Activated T-cell treated with anti-CD3 and anti-CD28 coated beads, Interleukin-2, amount 50 U/mL, for 24 hours (primary cell): ENCODE data around the gene UST.
"Not testable (repeated sequence)": the region's sequence is repeated elsewhere in the genome, so short reads cannot be mapped to it uniquely, and the experiment has no call there.

Experiments used
- DNase-seq: peaks from one replicate; pipeline ENCODE4 v3.0.0-alpha.2; 2020
- H3K27ac Mint-ChIP-seq: 2 replicates; pipeline ENCODE4 v1.8.0; 2020; ENCODE audit warnings: mild to moderate bottlenecking, mixed read lengths
- H3K27me3 Mint-ChIP-seq: 2 replicates; pipeline ENCODE4 v1.8.0; 2020; ENCODE audit warnings: mixed read lengths
- H3K36me3 Mint-ChIP-seq: 2 replicates; pipeline ENCODE4 v1.8.0; 2020; ENCODE audit warnings: low read depth, mixed read lengths
- H3K4me1 Mint-ChIP-seq: 2 replicates; pipeline ENCODE4 v1.8.0; 2020; ENCODE audit warnings: low read depth, mixed read lengths
- H3K4me3 Mint-ChIP-seq: 2 replicates; pipeline ENCODE4 v1.8.0; 2020; ENCODE audit warnings: mild to moderate bottlenecking, moderate library complexity, mixed read lengths
- H3K9me3 Mint-ChIP-seq: 2 replicates; pipeline ENCODE4 v1.8.0; 2020; ENCODE audit warnings: mixed read lengths

Gene UST

GRCh38 chr6:149095842-149096241 is 349.0 kb downstream of the UST start:
- Mint-ChIP-seq H3K36me3 (peaks cover 15% of the 10 kb centered on the region), H3K4me1 (peaks cover 54% of the 10 kb centered on the region)

GRCh38 chr6:149097794-149098193 is 351.0 kb downstream of the UST start:
- no peak overlapping the region for H3K4me3 Mint-ChIP-seq
- H3K4me1 Mint-ChIP-seq = peaks cover 48% of the 10 kb centered on the region
- H3K27ac Mint-ChIP-seq = peak overlapping the region; percentile 13
- peaks cover 26% of the 10 kb centered on the region for H3K9me3 Mint-ChIP-seq
- DNase-seq = no peak
- H3K27me3 Mint-ChIP-seq = no peaks in the 10 kb centered on the region
- H3K36me3 Mint-ChIP-seq = peaks cover 15% of the 10 kb centered on the region

More at GRCh38 chr6:149095842-149096241, 349.0 kb downstream of the UST start:
- no peaks in the 10 kb centered on the region for H3K27me3 Mint-ChIP-seq
- H3K27ac Mint-ChIP-seq = peak overlapping the region; percentile 86
- peaks cover 20% of the 10 kb centered on the region for H3K9me3 Mint-ChIP-seq
- DNase-seq = no peak
- no peak overlapping the region for H3K4me3 Mint-ChIP-seq

- H3K4me1 Mint-ChIP-seq = peaks cover 40% of the 10 kb centered on the region
- H3K36me3 Mint-ChIP-seq = peaks cover 15% of the 10 kb centered on the region
- no peak overlapping the region for H3K27ac Mint-ChIP-seq
- H3K4me3 Mint-ChIP-seq = no peak overlapping the region
- peaks cover 31% of the 10 kb centered on the region for H3K9me3 Mint-ChIP-seq
- no peak for DNase-seq
- H3K27me3 Mint-ChIP-seq = no peaks in the 10 kb centered on the region
These were observed 352.0 kb downstream of the UST start for GRCh38 chr6:149098700-149099276.

DNA sequence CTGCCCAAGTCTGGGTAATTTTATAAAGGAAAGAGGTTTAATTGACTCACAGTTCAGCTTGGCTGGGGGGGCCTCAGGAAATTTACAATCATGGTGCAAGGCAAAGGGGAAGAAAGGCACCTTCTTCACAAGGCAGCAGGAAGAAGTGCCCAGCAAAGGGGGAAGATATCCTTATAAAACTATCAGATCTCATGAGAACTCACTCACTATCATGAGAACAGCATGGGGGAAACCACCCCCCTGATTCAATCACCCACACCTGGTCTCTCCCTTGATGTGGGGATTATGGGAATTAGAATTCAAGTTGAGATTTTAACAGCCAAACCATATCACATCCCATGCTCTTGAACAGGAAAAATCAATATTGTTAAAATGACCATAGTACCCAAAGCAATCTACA is 355.5 kb downstream of the UST start:
- Mint-ChIP-seq H3K27me3 (no peaks in the 10 kb centered on the region), H3K9me3 (peaks cover 30% of the 10 kb centered on the region), H3K36me3 (peaks cover 11% of the 10 kb centered on the region), H3K4me1 (peaks cover 9% of the 10 kb centered on the region), H3K4me3 (no peak overlapping the region), H3K27ac (no peak overlapping the region)
- no peak for DNase-seq

GRCh38 chr6:149103950-149104349 is 357.1 kb downstream of the UST start:
- H3K4me3 Mint-ChIP-seq, H3K4me1 Mint-ChIP-seq, H3K36me3 Mint-ChIP-seq: not testable (repeated sequence)

GRCh38 chr6:149107520-149107919 is 360.7 kb downstream of the UST start:
- Mint-ChIP-seq H3K36me3 (no peaks in the 10 kb centered on the region), H3K27ac (no peak overlapping the region), H3K9me3 (peaks cover 6% of the 10 kb centered on the region), H3K4me1 (peaks cover 23% of the 10 kb centered on the region), H3K27me3 (no peaks in the 10 kb centered on the region), H3K4me3 (no peak overlapping the region)
- DNase-seq = no peak

More at GRCh38 chr6:149103950-149104349, 357.1 kb downstream of the UST start:
- not testable (repeated sequence) for H3K27me3 Mint-ChIP-seq, DNase-seq, H3K27ac Mint-ChIP-seq
- H3K9me3 Mint-ChIP-seq = peaks cover 16% of the 10 kb centered on the region

GRCh38 chr6:149108038-149108748 is 361.4 kb downstream of the UST start:
- Mint-ChIP-seq H3K4me1 (peaks cover 30% of the 10 kb centered on the region), H3K36me3 (no peaks in the 10 kb centered on the region), H3K9me3 (peaks cover 1% of the 10 kb centered on the region), H3K27me3 (no peaks in the 10 kb centered on the region), H3K27ac (no peak overlapping the region), H3K4me3 (no peak overlapping the region)
- no peak for DNase-seq

- Mint-ChIP-seq H3K27me3 (no peaks in the 10 kb centered on the region), H3K27ac (no peak overlapping the region), H3K4me3 (no peak overlapping the region), H3K9me3 (no peaks in the 10 kb centered on the region), H3K36me3 (no peaks in the 10 kb centered on the region), H3K4me1 (peaks cover 30% of the 10 kb centered on the region)
- no peak for DNase-seq
These were observed 361.9 kb downstream of the UST start for GRCh38 chr6:149108749-149109100.

- H3K36me3 Mint-ChIP-seq = no peaks in the 10 kb centered on the region
- H3K9me3 Mint-ChIP-seq = no peaks in the 10 kb centered on the region
- H3K4me1 Mint-ChIP-seq = peaks cover 30% of the 10 kb centered on the region
- no peak overlapping the region for H3K27ac Mint-ChIP-seq
- DNase-seq = no peak
- no peak overlapping the region for H3K4me3 Mint-ChIP-seq
- no peaks in the 10 kb centered on the region for H3K27me3 Mint-ChIP-seq
These were observed 362.7 kb downstream of the UST start for GRCh38 chr6:149109397-149110070.

- no peak for DNase-seq
- H3K36me3 Mint-ChIP-seq = no peaks in the 10 kb centered on the region
- H3K27me3 Mint-ChIP-seq = no peaks in the 10 kb centered on the region
- peaks cover 38% of the 10 kb centered on the region for H3K4me1 Mint-ChIP-seq
- no peak overlapping the region for H3K4me3 Mint-ChIP-seq
- H3K27ac Mint-ChIP-seq = no peak overlapping the region
- no peaks in the 10 kb centered on the region for H3K9me3 Mint-ChIP-seq
These were observed 364.8 kb downstream of the UST start for GRCh38 chr6:149111556-149112115.

DNA sequence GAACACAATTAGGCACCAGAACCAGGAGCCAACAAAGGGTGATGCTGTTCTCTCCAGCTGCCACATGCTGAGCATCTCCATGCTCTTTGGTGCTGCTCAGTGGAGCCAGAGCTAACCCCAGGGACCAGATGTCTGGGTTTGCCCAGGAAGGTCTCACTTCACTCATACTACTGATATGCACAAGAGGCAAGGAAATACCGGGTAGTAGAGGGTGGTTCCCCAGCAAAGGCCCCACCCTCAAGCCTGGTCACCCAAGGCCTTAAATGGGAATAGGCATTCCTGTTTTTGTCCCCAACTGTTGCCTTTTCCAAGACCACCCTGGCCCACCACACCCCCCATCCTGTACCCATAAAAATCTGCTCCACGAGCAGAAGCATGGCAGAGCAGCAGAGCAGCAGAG is 366.1 kb downstream of the UST start:
- no peaks in the 10 kb centered on the region for H3K36me3 Mint-ChIP-seq
- H3K4me3 Mint-ChIP-seq = no peak overlapping the region
- no peaks in the 10 kb centered on the region for H3K9me3 Mint-ChIP-seq
- DNase-seq = no peak
- H3K27me3 Mint-ChIP-seq = no peaks in the 10 kb centered on the region
- H3K27ac Mint-ChIP-seq = peak overlapping the region; percentile 74
- H3K4me1 Mint-ChIP-seq = peaks cover 43% of the 10 kb centered on the region

GRCh38 chr6:149114167-149114566 is 367.3 kb downstream of the UST start:
- peaks cover 42% of the 10 kb centered on the region for H3K4me1 Mint-ChIP-seq

DNA sequence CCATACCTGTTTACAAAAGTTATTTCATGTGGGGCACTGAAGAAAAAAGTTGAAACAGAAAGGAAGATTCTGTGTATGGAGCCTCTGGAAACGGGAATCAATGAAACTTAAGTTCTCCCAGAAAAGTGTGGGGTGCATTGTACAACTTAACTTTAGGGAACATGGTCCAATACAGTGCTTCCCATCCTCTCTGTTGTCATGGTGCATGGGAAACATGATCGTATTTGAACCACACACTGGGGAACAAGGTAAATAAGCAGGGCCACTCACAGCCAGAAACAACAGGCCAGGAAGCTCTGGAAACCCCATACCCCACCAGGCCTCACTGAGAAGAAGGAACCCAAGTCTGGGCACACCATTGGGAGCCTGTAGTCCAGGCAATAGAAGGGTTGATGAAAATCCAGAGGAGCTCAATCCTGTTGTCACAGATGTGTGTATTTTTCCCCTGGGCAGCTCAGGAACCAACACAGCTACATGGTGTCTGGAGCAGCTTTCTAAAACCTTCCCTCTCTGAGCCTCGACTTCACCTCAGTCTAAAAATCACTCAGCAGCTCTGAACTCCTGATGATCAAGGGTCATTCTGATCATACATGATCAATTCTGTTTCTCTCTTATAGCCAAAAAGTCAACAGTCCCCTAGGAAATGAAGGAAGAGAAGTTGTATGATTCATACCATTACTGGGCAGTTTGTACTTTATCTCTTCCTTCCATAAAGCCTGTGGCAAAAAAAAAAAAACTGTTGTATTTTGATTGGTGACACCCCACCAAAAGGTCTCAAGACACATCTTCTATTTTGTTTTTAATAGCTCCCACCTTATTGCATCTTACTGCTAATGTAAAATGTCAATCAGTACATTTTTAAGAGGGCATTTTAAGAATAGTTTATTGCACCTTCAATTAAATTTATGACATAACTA is 372.2 kb downstream of the UST start:
- Mint-ChIP-seq H3K27me3 (no peaks in the 10 kb centered on the region), H3K27ac (no peak overlapping the region), H3K9me3 (peaks cover 8% of the 10 kb centered on the region), H3K4me1 (peaks cover 41% of the 10 kb centered on the region), H3K4me3 (no peak overlapping the region), H3K36me3 (no peaks in the 10 kb centered on the region)
- DNase-seq = no peak

More at GRCh38 chr6:149114167-149114566, 367.3 kb downstream of the UST start:
- H3K27me3 Mint-ChIP-seq = no peaks in the 10 kb centered on the region
- H3K27ac Mint-ChIP-seq = no peak overlapping the region
- no peak overlapping the region for H3K4me3 Mint-ChIP-seq
- H3K9me3 Mint-ChIP-seq = no peaks in the 10 kb centered on the region
- no peak for DNase-seq
- no peaks in the 10 kb centered on the region for H3K36me3 Mint-ChIP-seq
